ENCODE measurements around the gene INPP5F. TPM values are rescaled to one million over a fixed set of nuclear protein-coding genes. Genes with fewer than 3 reads are reported as not detected.
A peak's percentile ranks its signal among the peaks of the same experiment; 100 is the strongest.

INPP5F gene
- total and polyA plus RNA-seq, 2 experiments from 2014 or later = 8.5 to 10.9 TPM

- TF ChIP-seq EZH2 (IDR thresholded peaks at IDR 0.05; ENCODE audit: insufficient read depth, poor library complexity, severe bottlenecking) (no peak), EZH2phosphoT487 (IDR thresholded peaks at IDR 0.05; ENCODE audit: insufficient read depth, low read depth) (no peak)
- Histone ChIP-seq H3K79me2 (ENCODE audit: insufficient read depth) (no peaks in the 10 kb centered on the region), H3K9ac (no peak overlapping the region), H3K9me3 (ENCODE audit: low read depth) (no peaks in the 10 kb centered on the region), H3F3A (ENCODE audit: insufficient read depth) (peaks cover 7% of the 10 kb centered on the region), H3K36me3 (ENCODE audit: low read depth) (no peaks in the 10 kb centered on the region), H3K9me2 (ENCODE audit: insufficient read depth) (no peaks in the 10 kb centered on the region), H3K4me1 (ENCODE audit: insufficient read depth) (peaks cover 7% of the 10 kb centered on the region), H3K4me3 (no peak overlapping the region), H4K20me1 (ENCODE audit: insufficient read depth) (no peaks in the 10 kb centered on the region), H3K4me2 (ENCODE audit: unreplicated experiment) (no peak overlapping the region), H3K27me3 (replicated peaks; ENCODE audit: insufficient read depth) (no peaks in the 10 kb centered on the region), H2AFZ (no peak overlapping the region), H3K27ac (no peak overlapping the region)
- in situ Hi-C loops (cut with MboI) = no loop called here
- DNase-seq = no peak
Observed at GRCh38 chr10:119812684-119813083, 86.8 kb downstream of the INPP5F start.

- 91 to 93% methylated on average over 7 of the region's 7 CpGs for WGBS, 2 experiments (ENCODE audit: low coverage in 1 of 2, low lambda C conversion rate in 2 of 2, missing lambda C conversion rate in 2 of 2)
- H3K9me2 ChIP-seq (ENCODE audit: insufficient read depth) = no peaks in the 10 kb centered on the region
- no peak overlapping the region for H3K4me3 ChIP-seq
- H3K36me3 ChIP-seq (ENCODE audit: low read depth) = no peaks in the 10 kb centered on the region
- in situ Hi-C loops (cut with MboI) = no loop called here
- no peaks in the 10 kb centered on the region for H3K79me2 ChIP-seq (ENCODE audit: insufficient read depth)
- DNase-seq = no peak
- H3F3A ChIP-seq (ENCODE audit: insufficient read depth) = no peaks in the 10 kb centered on the region
- TF ChIP-seq EZH2 (IDR thresholded peaks at IDR 0.05; ENCODE audit: insufficient read depth, poor library complexity, severe bottlenecking) (no peak), EZH2phosphoT487 (IDR thresholded peaks at IDR 0.05; ENCODE audit: insufficient read depth, low read depth) (no peak)
- H3K9me3 ChIP-seq (ENCODE audit: low read depth) = no peaks in the 10 kb centered on the region
- H2AFZ ChIP-seq = no peak overlapping the region
- no peak overlapping the region for H3K4me2 ChIP-seq (ENCODE audit: unreplicated experiment)
- H4K20me1 ChIP-seq (ENCODE audit: insufficient read depth) = no peaks in the 10 kb centered on the region
- H3K27ac ChIP-seq = no peak overlapping the region
- H3K9ac ChIP-seq = no peak overlapping the region
- H3K27me3 ChIP-seq (replicated peaks; ENCODE audit: insufficient read depth) = no peaks in the 10 kb centered on the region
- no peaks in the 10 kb centered on the region for H3K4me1 ChIP-seq (ENCODE audit: insufficient read depth)
Observed at GRCh38 chr10:119815671-119816070, 89.8 kb downstream of the INPP5F start.

DNA sequence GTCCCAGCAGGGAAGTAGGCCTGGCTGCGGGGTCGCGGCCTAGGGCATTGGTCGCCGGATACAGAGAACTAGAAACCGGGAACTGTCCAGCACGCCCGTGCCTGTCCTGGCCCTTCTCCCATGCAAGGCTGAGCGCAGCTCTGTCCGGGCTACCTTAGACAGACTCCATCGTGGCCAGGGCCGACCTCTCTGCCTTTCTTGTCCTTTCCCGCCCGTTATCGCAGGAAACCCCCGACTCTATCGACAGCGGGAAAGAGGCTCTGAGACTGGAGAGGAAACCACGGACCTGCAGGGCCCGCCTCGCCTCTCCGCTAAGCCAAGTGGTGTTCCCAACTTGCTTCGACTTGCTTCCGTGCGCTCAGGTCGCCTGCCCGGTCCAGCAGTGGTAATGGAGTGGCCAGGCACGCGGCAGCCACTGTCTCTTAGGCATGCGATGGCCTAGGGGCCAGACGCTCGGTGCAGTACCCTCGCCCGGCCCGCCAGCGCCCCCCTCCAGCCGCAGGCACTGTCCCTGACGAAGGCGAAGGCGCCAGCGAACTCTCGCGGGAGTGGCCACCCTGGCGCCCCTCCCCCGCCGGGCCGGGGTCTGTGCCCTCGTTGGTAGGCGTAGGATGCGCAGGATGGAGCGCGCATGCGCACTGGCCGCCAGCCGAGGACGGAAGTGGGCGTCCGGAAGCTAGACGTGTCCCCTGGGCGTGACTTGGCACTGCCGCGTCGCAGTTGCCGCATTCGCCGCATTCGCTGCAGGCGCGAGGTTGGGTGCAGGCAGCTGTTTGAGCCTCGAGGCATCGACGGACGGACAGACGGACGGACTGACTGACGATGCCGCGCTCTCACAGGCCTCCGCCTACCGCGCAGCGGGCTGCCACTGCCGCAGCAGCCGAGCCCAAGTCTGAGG is 92.4 kb downstream of the INPP5F start:
- Histone ChIP-seq H3K4me3 (peak overlapping the region; percentile 68), H3K9me2 (ENCODE audit: insufficient read depth) (no peaks in the 10 kb centered on the region), H3K4me1 (ENCODE audit: insufficient read depth) (no peaks in the 10 kb centered on the region), H3K9me3 (ENCODE audit: low read depth) (no peaks in the 10 kb centered on the region), H3F3A (ENCODE audit: insufficient read depth) (no peaks in the 10 kb centered on the region), H3K27me3 (replicated peaks; ENCODE audit: insufficient read depth) (no peaks in the 10 kb centered on the region), H3K36me3 (ENCODE audit: low read depth) (no peaks in the 10 kb centered on the region), H3K79me2 (ENCODE audit: insufficient read depth) (no peaks in the 10 kb centered on the region), H3K27ac (no peak overlapping the region), H3K9ac (no peak overlapping the region), H4K20me1 (ENCODE audit: insufficient read depth) (no peaks in the 10 kb centered on the region), H2AFZ (peak overlapping the region; percentile 58), H3K4me2 (ENCODE audit: unreplicated experiment) (peak overlapping the region; percentile 81)
- WGBS, 2 experiments (ENCODE audit: low coverage in 1 of 2, low lambda C conversion rate in 2 of 2, missing lambda C conversion rate in 2 of 2) = 70 to 77% methylated on average over 73 to 83 of the region's 84 CpGs
- TF ChIP-seq EZH2 (IDR thresholded peaks at IDR 0.05; ENCODE audit: insufficient read depth, poor library complexity, severe bottlenecking) = no peak
- TF ChIP-seq EZH2phosphoT487 (IDR thresholded peaks at IDR 0.05; ENCODE audit: insufficient read depth, low read depth) = no peak
- in situ Hi-C loops (cut with MboI) = no loop called here
- DNase-seq = peak; percentile 52

DNA sequence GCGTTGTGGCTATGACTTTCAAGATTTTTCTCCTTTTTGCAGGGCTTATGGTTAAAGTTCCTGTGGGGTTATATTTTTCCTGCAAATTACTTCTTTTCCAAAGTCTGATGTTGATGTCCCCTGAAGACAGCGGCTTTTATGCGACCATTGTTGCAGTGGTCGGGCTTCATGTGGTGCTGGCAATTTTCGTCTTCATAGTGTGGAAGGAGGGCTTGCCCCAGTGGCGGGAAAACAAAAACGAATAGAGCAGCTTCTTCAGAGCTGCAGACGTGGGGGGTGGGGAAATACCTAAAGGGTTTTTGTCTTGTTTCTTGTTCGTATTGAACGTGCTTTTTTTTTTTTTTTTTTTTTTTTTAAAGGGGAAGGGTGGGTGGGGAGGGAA is 93.0 kb downstream of the INPP5F start:
- Histone ChIP-seq H3K27me3 (replicated peaks; ENCODE audit: insufficient read depth) (no peaks in the 10 kb centered on the region), H3K4me1 (ENCODE audit: insufficient read depth) (no peaks in the 10 kb centered on the region), H4K20me1 (ENCODE audit: insufficient read depth) (no peaks in the 10 kb centered on the region), H3K4me2 (ENCODE audit: unreplicated experiment) (peak overlapping the region; percentile 81), H3K36me3 (ENCODE audit: low read depth) (no peaks in the 10 kb centered on the region), H3K9me2 (ENCODE audit: insufficient read depth) (no peaks in the 10 kb centered on the region), H2AFZ (peak overlapping the region; percentile 58), H3K79me2 (ENCODE audit: insufficient read depth) (no peaks in the 10 kb centered on the region), H3K4me3 (peak overlapping the region; percentile 68), H3K9ac (no peak overlapping the region), H3K9me3 (ENCODE audit: low read depth) (no peaks in the 10 kb centered on the region), H3F3A (ENCODE audit: insufficient read depth) (no peaks in the 10 kb centered on the region), H3K27ac (no peak overlapping the region)
- in situ Hi-C loops (cut with MboI) = no loop called here
- WGBS, 2 experiments (ENCODE audit: low coverage in 1 of 2, low lambda C conversion rate in 2 of 2, missing lambda C conversion rate in 2 of 2) = 43 to 53% methylated on average over 9 to 10 of the region's 10 CpGs
- DNase-seq = no peak
- no peak for TF ChIP-seq EZH2 (IDR thresholded peaks at IDR 0.05; ENCODE audit: insufficient read depth, poor library complexity, severe bottlenecking)
- no peak for TF ChIP-seq EZH2phosphoT487 (IDR thresholded peaks at IDR 0.05; ENCODE audit: insufficient read depth, low read depth)
